Vein endothelial cell (primary cell): ENCODE data around the gene METAP1. TPM values are rescaled to one million over a fixed set of nuclear protein-coding genes. Genes with fewer than 3 reads are reported as not detected.

Experiments used
- small RNA-seq: library from RNA; depleted of rRNA; stranded (forward); fragments of <200 nt; gene quantifications from one replicate; pipeline ENCODE3, GENCODE V24; 2012
- total RNA-seq: library from RNA; depleted of rRNA; stranded (reverse); fragments of >200 nt; gene quantifications from 2 replicates; pipeline ENCODE4 v1.2.3, GENCODE V29; 2012

Gene METAP1
- 43.8 and 48.8 TPM in 2 replicates for total RNA-seq

DNA sequence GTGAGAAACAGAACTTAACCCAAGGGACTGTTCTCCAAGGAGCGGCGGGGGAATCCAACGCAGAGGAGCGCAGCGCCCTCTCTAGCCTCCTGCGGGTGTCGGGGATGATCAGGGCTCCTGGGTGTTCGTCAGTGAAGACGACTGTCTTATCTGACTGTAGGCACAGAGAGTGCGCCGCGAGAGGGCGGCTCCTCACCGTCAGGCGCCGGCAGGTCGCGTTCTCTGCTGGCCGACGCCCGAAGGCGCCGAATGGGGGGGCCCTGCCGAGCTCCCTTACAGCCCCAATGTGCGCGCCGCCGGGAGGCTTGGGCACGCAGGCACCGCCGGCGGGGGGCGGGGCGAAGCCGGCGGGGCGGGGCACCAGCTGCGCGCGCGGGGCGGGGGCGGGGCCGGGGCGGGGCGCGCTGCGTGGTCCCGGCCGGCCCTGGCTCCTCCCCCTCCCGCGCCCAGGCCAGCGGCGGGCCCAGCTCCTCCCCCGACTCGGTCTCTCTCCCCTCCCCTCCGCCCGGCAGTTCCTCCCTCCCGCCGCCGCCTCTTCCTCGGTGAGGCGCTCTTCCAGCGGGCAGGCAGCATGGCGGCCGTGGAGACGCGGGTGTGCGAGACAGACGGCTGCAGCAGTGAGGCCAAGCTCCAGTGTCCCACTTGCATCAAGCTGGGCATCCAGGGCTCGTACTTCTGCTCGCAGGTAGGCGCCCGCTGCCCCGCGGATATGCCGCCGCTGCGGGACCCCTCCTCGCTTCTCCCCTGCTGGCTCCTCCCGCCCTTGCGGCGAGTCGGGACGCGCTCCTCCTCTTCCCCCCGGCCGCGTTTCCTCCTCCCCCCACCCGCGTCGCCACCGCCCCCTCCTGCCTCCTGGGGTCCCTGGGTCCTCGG lies at the start of gene METAP1:
Gene METAP1 (plus strand): TSS at position 539 of the 873 bp plus-strand sequence. CDS start 33 bp downstream, at position 572.

GRCh38 chr4:99088481-99089365 lies 93.2 kb downstream of the METAP1 start, which contains the start of gene ADH5:
Gene ADH5 (minus strand): TSS chr4:99088788. CDS start chr4:99088700, 88 bp downstream.

Small RNA genes within 50 kb of the gene (small RNA-seq; reads per million reads assigned to genes)
- gene MIR3684 = 0.16 reads per million
- not detected for gene RNU7-149P

Other genes starting within 250 kb of the METAP1 start
- gene EIF4E, start 66.6 kb upstream of the METAP1 start, total RNA-seq = 108 and 169 TPM in 2 replicates
- 64.0 and 78.7 TPM in 2 replicates for gene ADH5, start 93.1 kb downstream of the METAP1 start, total RNA-seq
- gene ADH4, start 148.6 kb downstream of the METAP1 start, total RNA-seq = not detected in 2 replicates
- not detected in 2 replicates for gene ADH6, start 223.5 kb downstream of the METAP1 start, total RNA-seq